ENCODE results near the gene ANKRD39. TPM values are rescaled to one million over a fixed set of nuclear protein-coding genes. Genes with fewer than 3 reads are reported as not detected.

Gene ANKRD39
- total and polyA plus RNA-seq, 2 donors (not counting 1 experiment from before 2014, with no cell fraction given) = 14.8 to 19.3 TPM

- Mint-ChIP-seq H3K9me3 (ENCODE audit: insufficient read depth) (no peaks in the 10 kb centered on the region), H3K27me3 (no peaks in the 10 kb centered on the region), H3K4me1 (peaks cover 18% of the 10 kb centered on the region), H3K27ac (no peak overlapping the region), H3K4me3 (no peak overlapping the region)
- no peak for ATAC-seq (ENCODE audit: low read depth)
- intact Hi-C loops (cut with micrococcal nuclease) = no loop called here
- Histone ChIP-seq H3K79me2 (ENCODE audit: control insufficient read depth, insufficient read depth, low read length) (no peaks in the 10 kb centered on the region), H3K4me2 (replicated peaks; ENCODE audit: low read depth, low read length, poor library complexity, severe bottlenecking) (no peak overlapping the region), H3K4me3 (ENCODE audit: control extremely low read depth in 1 of 5, extremely low read depth in 1 of 5, insufficient read depth in 1 of 5, low read depth in 2 of 5, low read length in 4 of 5) (no peak overlapping the region), H2AFZ (ENCODE audit: insufficient read depth, low read depth, low read length, poor library complexity, severe bottlenecking) (no peak overlapping the region), H3K27me3 (replicated peaks in 1 of 4; ENCODE audit: control extremely low read depth in 1 of 4, control insufficient read depth in 3 of 4, insufficient read depth in 4 of 4, low read length in 3 of 4) (no peaks in the 10 kb centered on the region), H3K9me3 (ENCODE audit: control extremely low read depth in 1 of 3, control insufficient read depth in 2 of 3, insufficient read depth in 1 of 3, low read length in 2 of 3) (no peaks in the 10 kb centered on the region), H4K20me1 (ENCODE audit: control insufficient read depth, insufficient read depth, low read length, poor library complexity, severe bottlenecking) (no peaks in the 10 kb centered on the region), H3K36me3 (replicated peaks in 1 of 2; ENCODE audit: control extremely low read depth in 1 of 2, control insufficient read depth in 1 of 2, extremely low read depth in 1 of 2, insufficient read depth in 2 of 2, low read length in 1 of 2) (peaks cover 0 to 15% of the 10 kb centered on the region in 2 experiments), H3K9ac (ENCODE audit: low read length) (no peak overlapping the region), H3K27ac (ENCODE audit: low read length in 2 of 2) (no peak overlapping the region), H3K4me1 (ENCODE audit: control insufficient read depth in 2 of 2, insufficient read depth in 2 of 2, low read length in 2 of 2) (peaks cover 10 to 18% of the 10 kb centered on the region in 2 donors)
- TF ChIP-seq CTCF (IDR thresholded peaks at IDR 0.05) (no peak), EZH2 (IDR thresholded peaks at IDR 0.05; ENCODE audit: borderline replicate concordance, insufficient read depth, low read depth, low read length, poor library complexity, severe bottlenecking) (no peak)
- 93% methylated on average over 13 of the region's 16 CpGs for WGBS (ENCODE audit: insufficient coverage)
- ChIA-PET CTCF (interaction anchor here (1.7 kb wide), 1 partner anchor 16 kb away, joined by 4 read pairs; the partner anchor contains the start of gene ANKRD39), POLR2A (no interaction called here)
- DNase-seq = no peak
These were observed 15.9 kb downstream of the ANKRD39 start for GRCh38 chr2:96841701-96842495.

Measured in B cell (primary cell).